HEK293T (cell line): Measurements from ENCODE around the gene FAAP24.
"Not testable (repeated sequence)": the region's sequence is repeated elsewhere in the genome, so short reads cannot be mapped to it uniquely, and the experiment has no call there.

ENCODE experiments used
- CTCF ChIA-PET: fragments of 350-600 bp; formaldehyde crosslinking; extraction: SDS; loops from one replicate; lab custom pipeline; 2021; ENCODE audit warnings: antibody characterized with exemption, inconsistent platforms; lab: Yijun Ruan, JAX
- POLR2A ChIA-PET: fragments of 350-600 bp; formaldehyde crosslinking; extraction: SDS; loops from one replicate; lab custom pipeline; 2020; ENCODE audit warnings: antibody characterized with exemption, inconsistent platforms; lab: Yijun Ruan, JAX
- DNase-seq: peaks from one replicate; pipeline ENCODE4 v3.0.0; 2012; ENCODE audit warnings: mixed read lengths; ENCODE audit errors: extremely low spot score
- ARNT ChIP-seq: fragments of 450-650 bp; IDR thresholded peaks from 2 replicates; pipeline ENCODE4 v1.6.1; 2017; ENCODE audit warnings: mild to moderate bottlenecking
- BHLHE40 ChIP-seq: fragments of 450-650 bp; IDR thresholded peaks from 2 replicates; pipeline ENCODE4 v1.6.1; 2016; ENCODE audit warnings: mild to moderate bottlenecking, moderate library complexity, borderline replicate concordance
- CTBP1 ChIP-seq: fragments of 450-650 bp; IDR thresholded peaks from 2 replicates; pipeline ENCODE4 v1.6.1; 2016; ENCODE audit warnings: borderline replicate concordance
- ELF4 ChIP-seq: fragments of 450-650 bp; IDR thresholded peaks from 2 replicates; pipeline ENCODE4 v1.6.1; 2017; ENCODE audit warnings: antibody characterized with exemption
- FOXA1 ChIP-seq: fragments of 450-650 bp; IDR thresholded peaks from 2 replicates; pipeline ENCODE4 v1.6.1; 2016; ENCODE audit warnings: mild to moderate bottlenecking
- FOXK2 ChIP-seq: fragments of 450-650 bp; IDR thresholded peaks from 2 replicates; pipeline ENCODE4 v1.6.1; 2016; ENCODE audit warnings: mild to moderate bottlenecking
- FOXM1 ChIP-seq: fragments of 450-650 bp; IDR thresholded peaks from 2 replicates; pipeline ENCODE4 v1.6.1; 2017; ENCODE audit warnings: mild to moderate bottlenecking, borderline replicate concordance
- HDGF ChIP-seq: fragments of 450-650 bp; IDR thresholded peaks from 2 replicates; pipeline ENCODE4 v1.6.1; 2017; ENCODE audit warnings: antibody characterized with exemption, borderline replicate concordance
- L3MBTL2 ChIP-seq: fragments of 450-650 bp; conservative IDR thresholded peaks from 2 replicates; pipeline ENCODE4 v1.6.1; 2016; ENCODE audit warnings: mild to moderate bottlenecking
- LEF1 ChIP-seq: fragments of 450-650 bp; IDR thresholded peaks from 2 replicates; pipeline ENCODE4 v1.6.1; 2017; ENCODE audit warnings: mild to moderate bottlenecking, borderline replicate concordance
- NFRKB ChIP-seq: fragments of 450-650 bp; IDR thresholded peaks from 2 replicates; pipeline ENCODE4 v1.6.1; 2016; ENCODE audit warnings: mild to moderate bottlenecking, moderate library complexity
- SP1 ChIP-seq: fragments of 450-650 bp; IDR thresholded peaks from 2 replicates; pipeline ENCODE4 v1.6.1; 2017
- SUZ12 ChIP-seq: fragments of 450-650 bp; IDR thresholded peaks from 2 replicates; pipeline ENCODE4 v1.6.1; 2016; ENCODE audit warnings: mild to moderate bottlenecking
- TARDBP ChIP-seq: fragments of 450-650 bp; IDR thresholded peaks from 2 replicates; pipeline ENCODE4 v1.6.1; 2016
- ZNF384 ChIP-seq: fragments of 450-650 bp; IDR thresholded peaks from 2 replicates; pipeline ENCODE4 v1.6.1; 2016
- TF ChIP-seq, protein P1 (sequence below): fragments of 450-650 bp; IDR thresholded peaks from 2 replicates; pipeline ENCODE4 v1.6.1; 2016

FAAP24 gene

GRCh38 chr19:33008738-33009137 lies 36.7 kb downstream of the FAAP24 start:
- TF ChIP-seq, protein P1, sequence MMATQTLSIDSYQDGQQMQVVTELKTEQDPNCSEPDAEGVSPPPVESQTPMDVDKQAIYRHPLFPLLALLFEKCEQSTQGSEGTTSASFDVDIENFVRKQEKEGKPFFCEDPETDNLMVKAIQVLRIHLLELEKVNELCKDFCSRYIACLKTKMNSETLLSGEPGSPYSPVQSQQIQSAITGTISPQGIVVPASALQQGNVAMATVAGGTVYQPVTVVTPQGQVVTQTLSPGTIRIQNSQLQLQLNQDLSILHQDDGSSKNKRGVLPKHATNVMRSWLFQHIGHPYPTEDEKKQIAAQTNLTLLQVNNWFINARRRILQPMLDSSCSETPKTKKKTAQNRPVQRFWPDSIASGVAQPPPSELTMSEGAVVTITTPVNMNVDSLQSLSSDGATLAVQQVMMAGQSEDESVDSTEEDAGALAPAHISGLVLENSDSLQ: no peak
- CTCF ChIA-PET: no interaction called here
- DNase-seq: no peak
- POLR2A ChIA-PET: no interaction called here

GRCh38 chr19:33010891-33011290 lies 38.8 kb downstream of the FAAP24 start:
- POLR2A ChIA-PET, DNase-seq, CTCF ChIA-PET: not testable (repeated sequence)

DNA sequence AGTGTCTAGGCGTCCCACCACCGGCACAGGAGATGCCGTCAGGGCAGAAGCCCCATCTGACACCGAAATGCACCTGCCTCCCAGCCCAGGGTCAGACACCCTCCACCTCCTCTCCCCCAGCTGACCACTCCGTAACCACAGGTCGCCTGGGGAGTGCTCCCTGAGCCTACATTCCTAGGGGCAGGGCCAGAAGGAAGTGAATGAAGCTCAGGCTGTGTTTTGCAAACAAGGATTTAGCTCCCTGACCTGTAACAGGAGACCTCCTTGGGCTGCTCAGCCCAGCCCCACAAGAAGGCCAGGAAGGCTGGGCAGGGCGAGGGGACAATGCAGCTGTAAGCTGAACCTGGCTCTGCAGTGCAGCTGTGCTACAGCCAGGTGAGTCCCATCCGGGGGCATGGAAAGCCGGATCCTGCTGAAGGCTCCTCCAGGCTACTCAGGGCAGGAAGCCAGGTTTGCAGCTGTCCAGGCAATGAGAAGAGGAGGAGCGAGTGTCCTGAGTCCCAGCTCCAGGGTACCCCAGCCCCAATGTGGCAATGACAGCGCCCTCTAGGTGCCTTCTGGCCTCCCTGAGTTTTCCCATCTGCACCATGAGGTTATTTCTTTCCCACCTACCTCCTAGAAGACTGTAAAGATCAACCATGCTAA lies 50.6 kb downstream of the FAAP24 start:
- POLR2A ChIA-PET: no interaction called here
- CTCF ChIA-PET: no interaction called here
- DNase-seq: no peak
- TF ChIP-seq ZNF384: no peak
- no peak for TF ChIP-seq FOXA1
- no peak for TF ChIP-seq SUZ12
- TF ChIP-seq FOXK2: no peak

- ChIA-PET CTCF (no interaction called here), POLR2A (no interaction called here)
- DNase-seq: no peak
- no peak for TF ChIP-seq FOXA1
- no peak for TF ChIP-seq BHLHE40
- TF ChIP-seq FOXM1: no peak
- TF ChIP-seq ARNT: no peak
- TF ChIP-seq ELF4: no peak
- TF ChIP-seq HDGF: no peak
- TF ChIP-seq SP1: no peak
- no peak for TF ChIP-seq FOXK2
- no peak for TF ChIP-seq NFRKB
- TF ChIP-seq, protein P1: no peak
- no peak for TF ChIP-seq TARDBP
- no peak for TF ChIP-seq SUZ12
- no peak for TF ChIP-seq LEF1
- TF ChIP-seq CTBP1: no peak
- TF ChIP-seq L3MBTL2: no peak
- no peak for TF ChIP-seq ZNF384
These were observed 52.4 kb downstream of the FAAP24 start for GRCh38 chr19:33024398-33024797.

GRCh38 chr19:33025468-33026238 lies 53.6 kb downstream of the FAAP24 start:
- POLR2A ChIA-PET, DNase-seq, CTCF ChIA-PET: not testable (repeated sequence)

GRCh38 chr19:33026602-33027001 lies 54.6 kb downstream of the FAAP24 start:
- CTCF ChIA-PET: not testable (repeated sequence)

More at GRCh38 chr19:33026602-33027001, 54.6 kb downstream of the FAAP24 start:
- DNase-seq, POLR2A ChIA-PET: not testable (repeated sequence)
